HepG2 (cell line): ENCODE measurements around the gene FIGLA. TPM values are rescaled to one million over a fixed set of nuclear protein-coding genes. Genes with fewer than 3 reads are reported as not detected.

Experiments used
- ATAC-seq: fragments of 200-7000 bp; cut with Tn5 transposase; 3 replicates; pipeline ENCODE4 v1.9.1; 2020; ENCODE audit warnings: mild to moderate bottlenecking, moderate library complexity
- BruUV-seq: library from RNA; stranded (reverse); fragments of 400-500 nt; replicated peaks from 2 replicates; lab custom pipeline; 2021; lab: Mats Ljungman, UMichigan
- CTCF ChIA-PET: fragments of 300-600 bp; formaldehyde crosslinking; extraction: SDS; loops from one replicate; lab custom pipeline; 2021; ENCODE audit warnings: low total read pairs, inconsistent platforms, low intra/inter-chr PET ratio; lab: Yijun Ruan, JAX
- POLR2A ChIA-PET: fragments of 350-600 bp; sonication (Branson Sonifier 250); formaldehyde crosslinking; loops from one replicate; lab custom pipeline; 2020; ENCODE audit warnings: antibody characterized with exemption, inconsistent platforms; lab: Yijun Ruan, JAX
- DNase-seq: peaks from one replicate; pipeline ENCODE4 v3.0.0-alpha.2; 2015; ENCODE audit warnings: low spot score
- FAIRE-seq: peaks from 3 replicates; lab custom pipeline; 2011; peaks lifted over from hg19 to GRCh38; lab: Jason Lieb, UNC
- H2AFZ ChIP-seq: one replicate; pipeline ENCODE4 v1.6.1; 2011; ENCODE audit warnings: low read length, inconsistent platforms
- H3K27ac ChIP-seq: fragments of 300-600 bp; 3 replicates; pipeline ENCODE4 v1.8.0; 2011; ENCODE audit warnings: mixed run types, mild to moderate bottlenecking, mixed read lengths, low read length, inconsistent platforms; ENCODE audit not compliant: insufficient read depth; ENCODE audit errors: extremely low read length
- H3K27me3 ChIP-seq, 2 experiments: fragments of 200-600 bp in 1 of 2; 2 replicates in 1 of 2; 3 replicates in 1 of 2; pipeline versions ENCODE4 v1.6.0 to v1.8.0; 2011; ENCODE audit warnings: low read length in 2 of 2, mild to moderate bottlenecking in 2 of 2, moderate library complexity in 2 of 2, inconsistent platforms in 1 of 2; ENCODE audit not compliant: insufficient read depth in 2 of 2, control insufficient read depth in 1 of 2
- H3K36me3 ChIP-seq, 2 experiments: fragments of 200-600 bp in 1 of 2; replicated peaks in 1 of 2; 2 replicates in 1 of 2; 3 replicates in 1 of 2; pipeline versions ENCODE4 v1.5.1 to v1.8.0; 2011; ENCODE audit warnings: low read length in 2 of 2, inconsistent platforms in 1 of 2; ENCODE audit not compliant: insufficient read depth in 2 of 2, control insufficient read depth in 1 of 2
- H3K4me1 ChIP-seq: 2 replicates; pipeline ENCODE4 v1.5.1; 2012; ENCODE audit warnings: low read length, inconsistent platforms; ENCODE audit not compliant: insufficient read depth
- H3K4me2 ChIP-seq: 2 replicates; pipeline ENCODE4 v1.6.0; 2011; ENCODE audit warnings: low read depth, low read length, inconsistent platforms
- H3K4me3 ChIP-seq, 3 experiments: fragments of 200-600 bp in 1 of 3; sonication (generic), shearing (Covaris generic) in 1 of 3; replicated peaks in 1 of 3; 2 replicates each; pipeline ENCODE4 v1.5.1; 2011 to 2016; ENCODE audit warnings: low read length in 3 of 3, inconsistent platforms in 2 of 3, low read depth in 2 of 3, mild to moderate bottlenecking in 2 of 3, control low read depth in 1 of 3, mixed read lengths in 1 of 3; ENCODE audit not compliant: insufficient read depth in 1 of 3
- H3K79me2 ChIP-seq: one replicate; pipeline ENCODE4 v1.6.1; 2011; ENCODE audit warnings: low read length, inconsistent platforms; ENCODE audit not compliant: insufficient read depth
- H3K9ac ChIP-seq: 2 replicates; pipeline ENCODE4 v1.6.0; 2011; ENCODE audit warnings: mild to moderate bottlenecking, low read depth, low read length, inconsistent platforms; ENCODE audit not compliant: insufficient read depth
- H3K9me3 ChIP-seq: 2 replicates; pipeline ENCODE4 v1.5.1; 2012; ENCODE audit warnings: mild to moderate bottlenecking, low read length
- H4K20me1 ChIP-seq: 2 replicates; pipeline ENCODE4 v1.6.0; 2011; ENCODE audit warnings: inconsistent platforms, mild to moderate bottlenecking, low read length, moderate library complexity; ENCODE audit not compliant: insufficient read depth
- FOXM1 ChIP-seq: sonication (generic); formaldehyde crosslinking; IDR thresholded peaks from 2 replicates; pipeline ENCODE4 v1.5.0; 2020; ENCODE audit warnings: missing genetic modification reagents
- HMGA1 ChIP-seq: sonication (generic); formaldehyde crosslinking; conservative IDR thresholded peaks from 2 replicates; pipeline ENCODE4 v1.4.0; 2020; ENCODE audit warnings: missing genetic modification reagents
- HNRNPL ChIP-seq: fragments of 200-400 bp; formaldehyde crosslinking; IDR thresholded peaks from 2 replicates; pipeline ENCODE4 v1.6.1; 2017; ENCODE audit warnings: mild to moderate bottlenecking, low read depth, low read length
- MEIS1 ChIP-seq: sonication (generic); formaldehyde crosslinking; IDR thresholded peaks from 2 replicates; pipeline ENCODE4 v1.9.0; 2021; ENCODE audit warnings: mild to moderate bottlenecking, missing genetic modification reagents, moderate library complexity, borderline replicate concordance
- ZFP41 ChIP-seq: sonication (generic); formaldehyde crosslinking; IDR thresholded peaks from 2 replicates; pipeline ENCODE4 v1.4.0; 2020; ENCODE audit warnings: mild to moderate bottlenecking, missing genetic modification reagents, borderline replicate concordance
- ZNF607 ChIP-seq: sonication (generic); formaldehyde crosslinking; IDR thresholded peaks from 2 replicates; pipeline ENCODE4 v1.5.1; 2020; ENCODE audit warnings: missing genetic modification reagents, mild to moderate bottlenecking, borderline replicate concordance
- WGBS: methylation state at CpG from one replicate; pipeline ENCODE4 v1.1.6; 2017; ENCODE audit warnings: low lambda C conversion rate; 5-methylcytosine and 5-hydroxymethylcytosine counted together
- in situ Hi-C: cut with HindIII; loops from 2 replicates; pipeline ENCODE4 v1.10.0; 2017; ENCODE audit warnings: low pct_unique_long_range_greater_than_20kb; ENCODE audit not compliant: extremely low pct_ligation_motif_present
- intact Hi-C: fragments of 100-400 bp; cut with micrococcal nuclease; formaldehyde crosslinking; loops from one replicate; pipeline ENCODE4 v1.10.0; 2022; ENCODE audit not compliant: unreplicated experiment
- polyA plus RNA-seq, 8 experiments: library from polyadenylated mRNA; depleted of rRNA in 3 of 8; stranded (reverse) in 7 of 8; unstranded in 1 of 8; fragments of >200 nt; fragmentation: Illumina TruSeq in 4 of 8; extraction: Trizol in 4 of 8; gene quantifications; 2 replicates each; pipeline versions ENCODE4 v1.2.1 to v1.2.3, GENCODE V29; 2011 to 2016; ENCODE audit warnings: low read depth in 4 of 8, missing spikeins in 1 of 8, mixed read lengths in 1 of 8; ENCODE audit not compliant: insufficient read depth in 1 of 8
- total RNA-seq, 5 experiments: library from RNA; depleted of rRNA; stranded (reverse); fragments of >200 nt; fragmentation: Illumina TruSeq; extraction: Trizol; gene quantifications; 2 replicates each; pipeline ENCODE4 v1.2.3, GENCODE V29; 2016; ENCODE audit warnings: low read depth in 1 of 5
- TF ChIP-seq, protein P1 (sequence below): sonication (generic); formaldehyde crosslinking; IDR thresholded peaks from 2 replicates; pipeline ENCODE4 v1.9.0; 2022; ENCODE audit warnings: low read depth, missing genetic modification reagents
- TF ChIP-seq, protein P2 (sequence below): sonication (generic); formaldehyde crosslinking; IDR thresholded peaks from 2 replicates; pipeline ENCODE4 v1.4.0; 2020; ENCODE audit warnings: low read depth, mild to moderate bottlenecking, missing genetic modification reagents
- TF ChIP-seq, protein P3 (sequence below): sonication (generic); formaldehyde crosslinking; conservative IDR thresholded peaks from 2 replicates; pipeline ENCODE4 v1.8.0; 2022; ENCODE audit warnings: mild to moderate bottlenecking, moderate library complexity, missing genetic modification reagents
- TF ChIP-seq, protein P4 (sequence below): sonication (generic); formaldehyde crosslinking; IDR thresholded peaks from 2 replicates; pipeline ENCODE4 v1.8.1; 2023; ENCODE audit warnings: mild to moderate bottlenecking, missing genetic modification reagents

FIGLA gene
- total and polyA plus RNA-seq, 2 of the 13 experiments (the other 11 are each of a cell fraction or from before 2014, with no cell fraction given) = not detected

DNA sequence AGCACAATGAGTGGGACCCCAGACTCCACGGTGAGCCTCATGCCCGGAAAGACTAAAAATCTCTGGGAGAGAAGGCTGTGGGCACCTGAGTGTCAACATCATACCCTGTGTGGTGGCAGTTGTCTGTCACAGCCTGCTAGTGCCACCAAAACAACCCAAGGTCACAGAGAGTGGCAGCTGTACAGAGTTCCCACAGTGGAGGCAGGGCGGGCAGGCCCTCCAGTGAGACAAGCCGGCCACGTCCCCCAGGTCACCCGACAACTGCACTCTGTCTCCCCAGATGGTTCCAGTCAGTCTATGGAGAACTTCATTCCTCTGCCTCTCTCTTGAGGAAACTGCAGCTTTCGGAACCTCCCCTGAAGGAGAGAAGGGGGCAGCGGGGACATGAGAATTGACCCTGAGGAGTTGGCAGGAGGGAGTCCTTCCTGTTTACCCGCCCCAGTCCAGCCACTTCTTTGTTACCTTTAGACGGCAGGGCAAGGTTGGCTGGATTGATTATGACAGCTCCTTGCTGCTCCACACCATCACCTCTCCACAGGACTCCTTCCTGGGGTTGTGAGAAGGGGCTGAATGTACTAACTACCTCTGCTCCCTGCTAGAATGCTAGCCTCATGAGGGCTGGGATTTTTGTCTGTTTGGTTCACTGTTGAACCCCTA, 11.3 kb upstream of the FIGLA start:
- H3K9me3 ChIP-seq = peaks cover 13% of the 10 kb centered on the region
- in situ Hi-C loops = no loop called here
- H3K36me3 ChIP-seq = no peaks in the 10 kb centered on the region
- FAIRE-seq (no peak), DNase-seq (no peak), ATAC-seq (peak; percentile 51; the same call in 2 of the 3 replicates)
- H3K4me3 ChIP-seq = no peak overlapping the region
- 51% methylated on average over 6 of the region's 10 CpGs for WGBS
- TF ChIP-seq MEIS1 (no peak), HNRNPL (0 out of 2 replicates have a peak, but pooled peaks have one; percentile 38)
- TF ChIP-seq, protein P1, sequence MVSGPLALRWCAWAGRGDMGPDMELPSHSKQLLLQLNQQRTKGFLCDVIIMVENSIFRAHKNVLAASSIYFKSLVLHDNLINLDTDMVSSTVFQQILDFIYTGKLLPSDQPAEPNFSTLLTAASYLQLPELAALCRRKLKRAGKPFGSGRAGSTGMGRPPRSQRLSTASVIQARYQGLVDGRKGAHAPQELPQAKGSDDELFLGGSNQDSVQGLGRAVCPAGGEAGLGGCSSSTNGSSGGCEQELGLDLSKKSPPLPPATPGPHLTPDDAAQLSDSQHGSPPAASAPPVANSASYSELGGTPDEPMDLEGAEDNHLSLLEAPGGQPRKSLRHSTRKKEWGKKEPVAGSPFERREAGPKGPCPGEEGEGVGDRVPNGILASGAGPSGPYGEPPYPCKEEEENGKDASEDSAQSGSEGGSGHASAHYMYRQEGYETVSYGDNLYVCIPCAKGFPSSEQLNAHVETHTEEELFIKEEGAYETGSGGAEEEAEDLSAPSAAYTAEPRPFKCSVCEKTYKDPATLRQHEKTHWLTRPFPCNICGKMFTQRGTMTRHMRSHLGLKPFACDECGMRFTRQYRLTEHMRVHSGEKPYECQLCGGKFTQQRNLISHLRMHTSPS (CRISPR knock-in tag) = peak; percentile 78; the same call in 1 of the 2 replicates
- no peak overlapping the region for H3K9ac ChIP-seq
- no TSS peak for BruUV-seq
- H3K27ac ChIP-seq = no peak overlapping the region
- peaks cover 55% of the 10 kb centered on the region for H3K4me1 ChIP-seq
- ChIA-PET POLR2A (no interaction called here), CTCF (no interaction called here)
- H2AFZ ChIP-seq = no peak overlapping the region
- intact Hi-C loops = no loop called here
- H3K27me3 ChIP-seq = 0 out of 5 replicates have a peak, but pooled peaks cover 0 to 1% of the 10 kb centered on the region in 2 experiments
- H4K20me1 ChIP-seq = no peaks in the 10 kb centered on the region
- peak overlapping the region; percentile 19; the same call in 1 of the 2 replicates for H3K4me2 ChIP-seq
- no peaks in the 10 kb centered on the region for H3K79me2 ChIP-seq

DNA sequence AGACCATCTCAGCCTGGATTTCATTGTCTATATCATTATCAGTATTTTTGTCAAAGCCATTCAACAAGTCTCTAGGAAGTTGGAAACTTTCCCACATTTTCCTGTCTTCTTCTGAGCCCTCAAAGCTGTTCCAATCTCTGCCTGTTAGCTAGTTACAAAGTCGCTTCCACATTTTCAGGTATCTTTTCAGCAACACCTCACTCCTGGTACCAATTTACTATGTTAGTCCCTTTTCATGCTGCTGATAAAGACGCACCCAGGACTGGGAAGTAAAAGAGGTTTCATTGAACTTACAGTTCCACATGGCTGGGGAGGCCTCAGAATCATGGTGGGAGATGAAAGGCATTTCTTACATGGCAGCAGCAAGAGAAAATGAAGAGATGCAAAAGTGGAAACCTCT, 9.3 kb upstream of the FIGLA start:
- no peak overlapping the region for H2AFZ ChIP-seq
- in situ Hi-C loops = no loop called here
- DNase-seq = no peak
- H3K4me2 ChIP-seq = no peak overlapping the region
- ChIA-PET POLR2A (no interaction called here), CTCF (no interaction called here)
- no peaks in the 10 kb centered on the region for H3K36me3 ChIP-seq
- no peak overlapping the region for H3K9ac ChIP-seq
- intact Hi-C loops = no loop called here
- no peak overlapping the region for H3K27ac ChIP-seq
- no peaks in the 10 kb centered on the region for H4K20me1 ChIP-seq
- no peak overlapping the region for H3K4me3 ChIP-seq
- no peak for FAIRE-seq
- peaks cover 13% of the 10 kb centered on the region for H3K9me3 ChIP-seq
- 0 out of 5 replicates have a peak, but pooled peaks cover 0 to 1% of the 10 kb centered on the region in 2 experiments for H3K27me3 ChIP-seq
- no TSS peak for BruUV-seq
- no peak for ATAC-seq
- 34% methylated on average over 2 of the region's 2 CpGs for WGBS
- no peaks in the 10 kb centered on the region for H3K79me2 ChIP-seq
- H3K4me1 ChIP-seq = peaks cover 57% of the 10 kb centered on the region
- TF ChIP-seq HMGA1 (CRISPR knock-in tag) (no peak), ZNF607 (CRISPR knock-in tag) (no peak), ZFP41 (CRISPR knock-in tag) (no peak), FOXM1 (no peak)
- TF ChIP-seq, protein P2, sequence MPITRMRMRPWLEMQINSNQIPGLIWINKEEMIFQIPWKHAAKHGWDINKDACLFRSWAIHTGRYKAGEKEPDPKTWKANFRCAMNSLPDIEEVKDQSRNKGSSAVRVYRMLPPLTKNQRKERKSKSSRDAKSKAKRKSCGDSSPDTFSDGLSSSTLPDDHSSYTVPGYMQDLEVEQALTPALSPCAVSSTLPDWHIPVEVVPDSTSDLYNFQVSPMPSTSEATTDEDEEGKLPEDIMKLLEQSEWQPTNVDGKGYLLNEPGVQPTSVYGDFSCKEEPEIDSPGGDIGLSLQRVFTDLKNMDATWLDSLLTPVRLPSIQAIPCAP = no peak
- TF ChIP-seq, protein P3, sequence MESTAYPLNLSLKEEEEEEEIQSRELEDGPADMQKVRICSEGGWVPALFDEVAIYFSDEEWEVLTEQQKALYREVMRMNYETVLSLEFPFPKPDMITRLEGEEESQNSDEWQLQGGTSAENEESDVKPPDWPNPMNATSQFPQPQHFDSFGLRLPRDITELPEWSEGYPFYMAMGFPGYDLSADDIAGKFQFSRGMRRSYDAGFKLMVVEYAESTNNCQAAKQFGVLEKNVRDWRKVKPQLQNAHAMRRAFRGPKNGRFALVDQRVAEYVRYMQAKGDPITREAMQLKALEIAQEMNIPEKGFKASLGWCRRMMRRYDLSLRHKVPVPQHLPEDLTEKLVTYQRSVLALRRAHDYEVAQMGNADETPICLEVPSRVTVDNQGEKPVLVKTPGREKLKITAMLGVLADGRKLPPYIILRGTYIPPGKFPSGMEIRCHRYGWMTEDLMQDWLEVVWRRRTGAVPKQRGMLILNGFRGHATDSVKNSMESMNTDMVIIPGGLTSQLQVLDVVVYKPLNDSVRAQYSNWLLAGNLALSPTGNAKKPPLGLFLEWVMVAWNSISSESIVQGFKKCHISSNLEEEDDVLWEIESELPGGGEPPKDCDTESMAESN (CRISPR knock-in tag) = no peak
- TF ChIP-seq, protein P4, sequence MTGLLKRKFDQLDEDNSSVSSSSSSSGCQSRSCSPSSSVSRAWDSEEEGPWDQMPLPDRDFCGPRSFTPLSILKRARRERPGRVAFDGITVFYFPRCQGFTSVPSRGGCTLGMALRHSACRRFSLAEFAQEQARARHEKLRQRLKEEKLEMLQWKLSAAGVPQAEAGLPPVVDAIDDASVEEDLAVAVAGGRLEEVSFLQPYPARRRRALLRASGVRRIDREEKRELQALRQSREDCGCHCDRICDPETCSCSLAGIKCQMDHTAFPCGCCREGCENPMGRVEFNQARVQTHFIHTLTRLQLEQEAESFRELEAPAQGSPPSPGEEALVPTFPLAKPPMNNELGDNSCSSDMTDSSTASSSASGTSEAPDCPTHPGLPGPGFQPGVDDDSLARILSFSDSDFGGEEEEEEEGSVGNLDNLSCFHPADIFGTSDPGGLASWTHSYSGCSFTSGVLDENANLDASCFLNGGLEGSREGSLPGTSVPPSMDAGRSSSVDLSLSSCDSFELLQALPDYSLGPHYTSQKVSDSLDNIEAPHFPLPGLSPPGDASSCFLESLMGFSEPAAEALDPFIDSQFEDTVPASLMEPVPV = no peak
